ENCODE measurements around the gene C6orf15. TPM values are rescaled to one million over a fixed set of nuclear protein-coding genes. Genes with fewer than 3 reads are reported as not detected.

C6orf15 gene
- total and polyA plus RNA-seq, 2 donors (not counting 3 experiments of a cell fraction or from before 2014, with no cell fraction given), result not detected

DNA sequence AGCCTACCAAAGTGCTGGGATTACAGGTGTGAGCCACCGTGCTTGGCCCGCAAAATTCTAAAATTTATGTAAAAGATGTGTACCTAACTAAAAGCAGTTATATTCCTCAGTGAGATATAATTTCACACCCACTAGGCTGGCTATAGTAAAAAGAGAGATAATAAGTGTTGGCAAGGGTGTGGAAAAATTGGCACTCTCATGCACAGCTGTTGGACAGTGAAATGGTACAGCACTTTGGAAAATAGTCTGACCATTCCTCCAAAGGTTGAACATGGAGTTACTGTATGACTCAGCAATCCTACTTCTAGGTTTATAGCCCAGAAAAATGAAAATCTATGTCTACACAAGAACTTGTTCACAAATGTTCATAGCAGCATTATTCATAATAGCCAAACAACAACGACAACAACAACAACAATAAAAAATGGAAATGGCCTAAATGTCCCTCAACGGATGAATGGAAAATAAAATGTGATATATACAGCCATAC lies 13.9 kb downstream of the C6orf15 start:
- no peaks in the 10 kb centered on the region for H4K20me1 ChIP-seq (replicated peaks; ENCODE audit: control insufficient read depth, extremely low read depth, insufficient read depth, low read length)
- intact Hi-C loops (cut with micrococcal nuclease), result no loop called here
- no peaks in the 10 kb centered on the region for H3K79me2 ChIP-seq (ENCODE audit: control insufficient read depth, insufficient read depth, low read length)
- no peak overlapping the region for H3K4me3 ChIP-seq (replicated peaks in 1 of 3; ENCODE audit: insufficient read depth in 1 of 3, low read depth in 1 of 3, low read length in 3 of 3)
- H3K9me1 ChIP-seq (replicated peaks; ENCODE audit: control insufficient read depth, extremely low read depth, insufficient read depth, low read length), result no peaks in the 10 kb centered on the region
- no peaks in the 10 kb centered on the region for H3K27me3 ChIP-seq (ENCODE audit: control insufficient read depth in 2 of 2, insufficient read depth in 2 of 2, low read length in 2 of 2)
- FAIRE-seq (no peak), DNase-seq (ENCODE audit: low read depth, low spot score) (no peak)
- dilution Hi-C loops (cut with MboI; ENCODE audit: extremely low pct_ligation_motif_present, low sequenced_read_pairs), result no loop called here
- H2AFZ ChIP-seq (ENCODE audit: low read depth, low read length), result no peak overlapping the region
- H3K9me3 ChIP-seq (replicated peaks; ENCODE audit: control insufficient read depth, insufficient read depth, low read length), result no peaks in the 10 kb centered on the region
- H3K9ac ChIP-seq (replicated peaks; ENCODE audit: extremely low read depth, insufficient read depth, low read length), result no peak overlapping the region
- CTCF ChIA-PET, result interaction anchor here (0.7 to 1.3 kb wide), 2 partner anchors 11 to 16 kb away, joined by 3 to 6 read pairs; partner anchors contain the start of gene PSORS1C1
- no peak overlapping the region for H3K27ac ChIP-seq (ENCODE audit: insufficient read depth, low read depth, low read length)
- H3K36me3 ChIP-seq (ENCODE audit: control insufficient read depth in 2 of 2, extremely low read depth in 1 of 2, insufficient read depth in 2 of 2, low read length in 2 of 2), result no peaks in the 10 kb centered on the region
- no TSS peak for BruUV-seq (replicated peaks)
- no peak overlapping the region for H3K4me2 ChIP-seq (ENCODE audit: insufficient read depth, low read length)
- peaks cover 33% of the 10 kb centered on the region for H3K4me1 ChIP-seq (ENCODE audit: control insufficient read depth, extremely low read depth, insufficient read depth, low read length)
- TF ChIP-seq CTCF (IDR thresholded peaks at IDR 0.05; ENCODE audit: extremely low read depth in 1 of 2, insufficient read depth in 1 of 2, low read depth in 1 of 2, low read length in 2 of 2) (no peak), MAX (IDR thresholded peaks at IDR 0.05; ENCODE audit: insufficient read depth, insufficient read length) (no peak), POLR2AphosphoS5 (IDR thresholded peaks at IDR 0.05; ENCODE audit: insufficient read depth, low read depth, low read length) (no peak), JUN (IDR thresholded peaks at IDR 0.05; ENCODE audit: borderline replicate concordance, insufficient read depth, insufficient read length, low read depth) (no peak), EZH2 (IDR thresholded peaks at IDR 0.05; ENCODE audit: borderline replicate concordance, low read depth, low read length, severe bottlenecking) (no peak), MYC (IDR thresholded peaks at IDR 0.05; ENCODE audit: low read depth, low read length) (no peak), POLR2A (IDR thresholded peaks at IDR 0.05; ENCODE audit: low read depth, low read length) (no peak), FOS (IDR thresholded peaks at IDR 0.05; ENCODE audit: borderline replicate concordance, insufficient read depth, low read length) (no peak), GATA2 (IDR thresholded peaks at IDR 0.05; ENCODE audit: insufficient read depth, insufficient read length, low read depth, low read length) (no peak)
- POLR2A ChIA-PET, result no interaction called here

Data from endothelial cell of umbilical vein (primary cell).